PC-9 (cell line): ENCODE data around the gene EIF2AK2. TPM values are rescaled to one million over a fixed set of nuclear protein-coding genes. Genes with fewer than 3 reads are reported as not detected.

Experiments
- BruUV-seq: library from RNA; stranded (reverse); fragments of 400-500 nt; replicated peaks from 2 replicates; lab custom pipeline; 2021; lab: Mats Ljungman, UMichigan
- CTCF ChIA-PET: fragments of 300-600 bp; sonication (Branson Sonifier 250); formaldehyde crosslinking; loops from one replicate; lab custom pipeline; 2022; ENCODE audit warnings: antibody characterized with exemption; lab: Charles Lee
- POLR2A ChIA-PET: fragments of 300-600 bp; sonication (Branson Sonifier 250); formaldehyde crosslinking; loops from one replicate; lab custom pipeline; 2022; ENCODE audit warnings: antibody characterized with exemption; ENCODE audit not compliant: unreplicated experiment; lab: Charles Lee
- DNase-seq, 2 experiments: peaks; one replicate each; pipeline versions ENCODE4 v3.0.0 to v3.0.0-alpha.2; 2015 to 2022; ENCODE audit warnings: mixed read lengths in 1 of 2
- H2AFZ ChIP-seq: fragments of 200-600 bp; sonication (generic); 2 replicates; pipeline ENCODE4 v1.8.1; 2017; ENCODE audit warnings: antibody characterized with exemption
- H3F3A ChIP-seq: fragments of 200-600 bp; sonication (generic); 2 replicates; pipeline ENCODE4 v1.8.1; 2017; ENCODE audit warnings: antibody characterized with exemption, mild to moderate bottlenecking, low read depth; ENCODE audit not compliant: insufficient read depth
- H3K27ac ChIP-seq: fragments of 200-600 bp; sonication (generic); 2 replicates; pipeline ENCODE4 v1.6.1; 2016; ENCODE audit warnings: mixed run types
- H3K27me3 ChIP-seq: fragments of 200-600 bp; sonication (generic); 2 replicates; pipeline ENCODE4 v1.6.1; 2016; ENCODE audit warnings: low read depth, mixed run types; ENCODE audit not compliant: insufficient read depth
- H3K36me3 ChIP-seq: fragments of 200-600 bp; sonication (generic); 2 replicates; pipeline ENCODE4 v1.6.1; 2016; ENCODE audit warnings: low read depth, mixed run types
- H3K4me1 ChIP-seq: fragments of 200-600 bp; sonication (generic); replicated peaks from 2 replicates; pipeline ENCODE4 v1.6.1; 2016; ENCODE audit warnings: mixed run types; ENCODE audit not compliant: insufficient read depth
- H3K4me2 ChIP-seq: fragments of 200-600 bp; sonication (generic); 2 replicates; pipeline ENCODE4 v1.6.1; 2017; ENCODE audit warnings: mixed run types
- H3K4me3 ChIP-seq: fragments of 200-600 bp; sonication (generic); 2 replicates; pipeline ENCODE4 v1.6.1; 2016; ENCODE audit warnings: mixed run types
- H3K79me2 ChIP-seq: fragments of 200-600 bp; sonication (generic); 2 replicates; pipeline ENCODE4 v1.6.1; 2017; ENCODE audit warnings: low read depth, mixed run types
- H3K9me2 ChIP-seq: fragments of 200-600 bp; sonication (generic); 2 replicates; pipeline ENCODE4 v1.8.1; 2017; ENCODE audit warnings: mild to moderate bottlenecking; ENCODE audit not compliant: insufficient read depth
- H3K9me3 ChIP-seq: fragments of 200-600 bp; sonication (generic); 2 replicates; pipeline ENCODE4 v1.8.1; 2016; ENCODE audit warnings: low read depth; ENCODE audit not compliant: insufficient read depth
- H4K20me1 ChIP-seq: fragments of 200-600 bp; sonication (generic); 2 replicates; pipeline ENCODE4 v1.8.1; 2017; ENCODE audit not compliant: insufficient read depth
- CTCF ChIP-seq: fragments of 200-600 bp; sonication (generic); conservative IDR thresholded peaks from 2 replicates; pipeline ENCODE4 v1.6.1; 2017; ENCODE audit warnings: mixed run types, antibody characterized with exemption, mild to moderate bottlenecking, moderate library complexity
- EZH2 ChIP-seq: fragments of 200-600 bp; sonication (generic); IDR thresholded peaks from 2 replicates; pipeline ENCODE4 v1.8.0; 2017; ENCODE audit warnings: antibody characterized with exemption, low read depth
- intact Hi-C: fragments of 100-400 bp; cut with micrococcal nuclease; formaldehyde crosslinking; loops from one replicate; pipeline ENCODE4 v1.10.0; 2022; ENCODE audit not compliant: unreplicated experiment
- total RNA-seq: library from RNA; stranded (reverse); gene quantifications from 2 replicates; pipeline ENCODE4 v1.2.3, GENCODE V29; 2021

Gene EIF2AK2
- total RNA-seq, 1 experiment from 2014 or later, result 61.2 TPM

- CTCF ChIA-PET, result no interaction called here
- Histone ChIP-seq H2AFZ (peak within 1 kb of the TSS; percentile 94), H4K20me1 (0 out of 2 replicates have a peak, but pooled peaks cover 6% of the 10 kb centered on the region), H3K4me3 (peak within 1 kb of the TSS; percentile 72), H3K79me2 (peaks cover 22% of the 10 kb centered on the region), H3K36me3 (no peaks in the 10 kb centered on the region), H3K27me3 (no peaks in the 10 kb centered on the region), H3K9me2 (no peaks in the 10 kb centered on the region), H3K9me3 (no peaks in the 10 kb centered on the region), H3K4me2 (peak within 1 kb of the TSS; percentile 97), H3F3A (peaks cover 19% of the 10 kb centered on the region; the same call in 1 of the 2 replicates), H3K27ac (peak within 1 kb of the TSS; percentile 40), H3K4me1 (peaks cover 24% of the 10 kb centered on the region)
- no peak for TF ChIP-seq EZH2
- TF ChIP-seq CTCF, result no peak
- POLR2A ChIA-PET, result no interaction called here
- DNase-seq, result peak; percentile 95
- BruUV-seq, result TSS peak; percentile 55
- intact Hi-C loops, result no loop called here
These were observed 72.6 kb downstream of the EIF2AK2 start, which contains the start of the genes GPATCH11 and HEATR5B for GRCh38 chr2:37083873-37084794. TSS of gene GPATCH11 (plus strand) at chr2:37084518. CDS start at chr2:37088382, 3,864 bp downstream. TSS of gene HEATR5B (minus strand) at chr2:37084372. CDS start at chr2:37083414, 958 bp downstream.

DNA sequence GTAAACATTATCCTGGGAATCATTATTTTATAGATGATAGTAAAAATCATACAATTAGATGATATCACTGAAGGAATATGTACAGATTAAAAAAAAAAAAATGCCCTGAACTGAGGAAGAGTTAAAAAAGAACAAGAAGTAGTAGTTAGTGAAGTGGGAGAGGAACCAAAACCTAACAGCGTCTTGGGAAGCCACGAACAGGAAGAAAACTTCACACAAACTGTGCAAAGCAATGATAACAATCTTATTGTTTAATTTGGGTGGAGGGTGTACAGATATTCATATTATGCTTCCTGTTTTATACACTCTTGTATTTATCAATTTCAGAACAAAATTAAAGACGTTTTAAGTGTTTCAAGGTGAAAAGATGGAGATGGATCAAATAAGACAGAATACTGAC, 76.1 kb downstream of the EIF2AK2 start:
- Histone ChIP-seq H4K20me1 (0 out of 2 replicates have a peak, but pooled peaks cover 11% of the 10 kb centered on the region), H3K4me2 (no peak overlapping the region), H3F3A (peaks cover 13% of the 10 kb centered on the region; the same call in 1 of the 2 replicates), H3K36me3 (peaks cover 9% of the 10 kb centered on the region; the same call in 1 of the 2 replicates), H2AFZ (no peak overlapping the region), H3K9me2 (no peaks in the 10 kb centered on the region), H3K27me3 (no peaks in the 10 kb centered on the region), H3K27ac (no peak overlapping the region), H3K79me2 (peaks cover 22% of the 10 kb centered on the region), H3K4me1 (peaks cover 18% of the 10 kb centered on the region), H3K9me3 (no peaks in the 10 kb centered on the region), H3K4me3 (no peak overlapping the region)
- intact Hi-C loops, result no loop called here
- BruUV-seq, result no TSS peak
- ChIA-PET CTCF (no interaction called here), POLR2A (no interaction called here)
- DNase-seq, result no peak
- no peak for TF ChIP-seq EZH2

- Histone ChIP-seq H3F3A (peaks cover 9% of the 10 kb centered on the region; the same call in 1 of the 2 replicates), H3K4me1 (peaks cover 13% of the 10 kb centered on the region), H3K4me2 (no peak overlapping the region), H3K27ac (no peak overlapping the region), H3K27me3 (no peaks in the 10 kb centered on the region), H2AFZ (no peak overlapping the region), H3K4me3 (no peak overlapping the region), H3K79me2 (peaks cover 17% of the 10 kb centered on the region), H4K20me1 (0 out of 2 replicates have a peak, but pooled peaks cover 11% of the 10 kb centered on the region), H3K36me3 (peaks cover 9% of the 10 kb centered on the region; the same call in 1 of the 2 replicates), H3K9me2 (no peaks in the 10 kb centered on the region), H3K9me3 (no peaks in the 10 kb centered on the region)
- TF ChIP-seq CTCF, result no peak
- TF ChIP-seq EZH2, result no peak
- no TSS peak for BruUV-seq
- ChIA-PET POLR2A (no interaction called here), CTCF (no interaction called here)
- no peak for DNase-seq
- intact Hi-C loops, result no loop called here
These were observed 76.5 kb downstream of the EIF2AK2 start for GRCh38 chr2:37080266-37080665.
